Right atrium auricular region (tissue), 2 donors: Measurements from ENCODE around the gene STAB2. TPM values are rescaled to one million over a fixed set of nuclear protein-coding genes. Genes with fewer than 3 reads are reported as not detected.

ENCODE experiments used
- DNase-seq: peaks from one replicate; pipeline ENCODE4 v3.0.0-alpha.2; 2019; ENCODE audit warnings: low spot score
- H3K27ac ChIP-seq, 2 donors: fragments of 200-600 bp; sonication (generic); 1 replicate in 1 of 2; 2 replicates in 1 of 2; pipeline ENCODE4 v1.5.1; 2016 to 2019
- H3K27me3 ChIP-seq, 2 donors: fragments of 200-600 bp; sonication (generic); one replicate each; pipeline versions ENCODE4 v1.5.1 to v1.6.0; 2017 to 2019
- H3K36me3 ChIP-seq: fragments of 200-600 bp; sonication (generic); one replicate; pipeline ENCODE4 v1.5.1; 2016
- H3K4me1 ChIP-seq, 2 donors: fragments of 200-600 bp; sonication (generic); one replicate each; pipeline versions ENCODE4 v1.5.1 to v1.6.0; 2017 to 2019
- H3K4me3 ChIP-seq, 2 donors: fragments of 200-600 bp; sonication (generic); 1 replicate in 1 of 2; 2 replicates in 1 of 2; pipeline ENCODE4 v1.5.1; 2017 to 2019; ENCODE audit warnings: mild to moderate bottlenecking in 1 of 2, moderate library complexity in 1 of 2
- H3K9me3 ChIP-seq, 2 donors: fragments of 200-600 bp; sonication (generic); one replicate each; pipeline ENCODE4 v1.5.1; 2019
- CTCF ChIP-seq, 2 donors: fragments of 200-600 bp; sonication (generic); IDR thresholded peaks; one replicate each; pipeline ENCODE4 v1.5.1; 2019; ENCODE audit warnings: antibody characterized with exemption in 2 of 2
- total RNA-seq, 2 donors: library from RNA; depleted of rRNA; stranded (reverse); fragments of >200 nt; gene quantifications; one replicate each; pipeline ENCODE4 v1.1.0, GENCODE V29; 2016

The STAB2 gene
- total RNA-seq, 2 donors from 2014 or later: 0.11 TPM; not detected in 1

GRCh38 chr12:103560604-103561101 is 26.4 kb upstream of the STAB2 start:
- no peak for DNase-seq
- Histone ChIP-seq H3K4me3 (no peak overlapping the region), H3K27ac (no peak overlapping the region), H3K27me3 (no peaks in the 10 kb centered on the region), H3K36me3 (no peaks in the 10 kb centered on the region), H3K4me1 (no peaks in the 10 kb centered on the region), H3K9me3 (peaks cover 0 to 7% of the 10 kb centered on the region in 2 donors)
- no peak for TF ChIP-seq CTCF (IDR thresholded peaks at IDR 0.05)

DNA sequence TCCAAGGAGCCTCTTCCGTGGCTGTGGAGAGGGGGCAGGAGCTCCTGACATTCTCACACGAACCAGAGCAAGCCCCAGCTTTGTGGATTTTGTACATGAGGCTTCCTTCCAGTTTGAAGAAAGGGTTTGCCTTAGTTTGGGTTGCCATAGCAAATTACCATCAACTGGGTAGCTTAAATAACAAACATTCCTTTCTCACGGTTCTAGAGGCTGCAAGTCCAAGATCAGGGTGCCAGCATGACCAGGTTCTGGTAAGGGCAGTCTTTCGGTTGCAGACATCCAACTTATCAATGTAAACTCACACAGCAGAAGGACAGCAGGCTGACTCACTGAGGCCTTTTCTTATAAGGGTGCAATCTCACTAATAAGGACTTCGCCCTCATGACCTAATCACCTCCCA is 25.9 kb upstream of the STAB2 start:
- Histone ChIP-seq H3K27ac (no peak overlapping the region), H3K9me3 (peaks cover 0 to 13% of the 10 kb centered on the region in 2 donors), H3K27me3 (no peaks in the 10 kb centered on the region), H3K4me3 (no peak overlapping the region), H3K4me1 (no peaks in the 10 kb centered on the region), H3K36me3 (no peaks in the 10 kb centered on the region)
- no peak for TF ChIP-seq CTCF (IDR thresholded peaks at IDR 0.05)
- no peak for DNase-seq

GRCh38 chr12:103566398-103566797 is 20.7 kb upstream of the STAB2 start:
- DNase-seq: no peak
- no peak for TF ChIP-seq CTCF (IDR thresholded peaks at IDR 0.05)
- Histone ChIP-seq H3K36me3 (no peaks in the 10 kb centered on the region), H3K4me3 (no peak overlapping the region), H3K9me3 (peaks cover 0 to 25% of the 10 kb centered on the region in 2 donors), H3K4me1 (no peaks in the 10 kb centered on the region), H3K27ac (no peak overlapping the region), H3K27me3 (no peaks in the 10 kb centered on the region)

GRCh38 chr12:103569278-103569677 is 17.8 kb upstream of the STAB2 start:
- DNase-seq: no peak
- Histone ChIP-seq H3K27ac (no peak overlapping the region), H3K4me1 (no peaks in the 10 kb centered on the region), H3K36me3 (no peaks in the 10 kb centered on the region), H3K4me3 (no peak overlapping the region), H3K9me3 (peaks cover 0 to 25% of the 10 kb centered on the region in 2 donors), H3K27me3 (no peaks in the 10 kb centered on the region)
- no peak for TF ChIP-seq CTCF (IDR thresholded peaks at IDR 0.05)

DNA sequence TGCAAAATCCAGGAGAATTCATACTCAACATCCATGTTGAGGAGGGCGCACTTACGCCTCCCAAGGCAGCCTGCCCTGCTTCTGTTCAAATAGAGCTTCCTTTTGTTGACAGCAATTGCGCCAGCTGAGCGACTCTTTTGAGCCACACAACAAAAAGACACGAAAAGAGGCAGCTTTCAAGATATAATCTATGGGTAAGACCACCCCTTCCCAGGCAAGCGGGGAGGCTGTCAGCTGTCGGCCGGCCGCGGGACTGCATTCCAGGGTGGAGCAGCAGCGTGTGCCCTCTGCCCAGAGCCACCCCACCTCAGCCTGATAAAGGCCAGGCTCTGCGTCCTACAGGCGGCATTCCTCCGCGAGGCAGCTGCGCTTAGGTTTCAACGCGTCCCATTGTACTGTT is 15.8 kb upstream of the STAB2 start:
- no peak overlapping the region for H3K27ac ChIP-seq
- no peak for TF ChIP-seq CTCF (IDR thresholded peaks at IDR 0.05)
- no peaks in the 10 kb centered on the region for H3K36me3 ChIP-seq
- DNase-seq: no peak
- no peaks in the 10 kb centered on the region for H3K27me3 ChIP-seq
- peaks cover 0 to 9% of the 10 kb centered on the region in 2 donors for H3K4me1 ChIP-seq
- peaks cover 0 to 11% of the 10 kb centered on the region in 2 donors for H3K9me3 ChIP-seq
- peak overlapping the region; percentile 15 to 22 for H3K4me3 ChIP-seq
